Stimulated activated naive CD8-positive, alpha-beta T cell treated with anti-CD3 and anti-CD28 coated beads, Interleukin-15, Interleukin-2, amounts not matched to agents 100 U/mL and 50 U/mL, for 24 hours (primary cell): ENCODE results near the gene ENTPD7.
A peak's percentile ranks its signal among the peaks of the same experiment; 100 is the strongest.

Experiments
- ATAC-seq: fragments of 150-1000 bp; cut with Tn5 transposase; one replicate; pipeline ENCODE4 v1.10.0; 2021
- DNase-seq: peaks from one replicate; pipeline ENCODE4 v3.0.0; 2021

Gene ENTPD7

GRCh38 chr10:99648717-99649116 is 10.6 kb upstream of the ENTPD7 start:
- DNase-seq: no peak
- no peak for ATAC-seq

GRCh38 chr10:99652800-99653390 is 6.4 kb upstream of the ENTPD7 start:
- no peak for ATAC-seq
- no peak for DNase-seq

- ATAC-seq (no peak), DNase-seq (no peak)
Observed at GRCh38 chr10:99654390-99655175, 4.7 kb upstream of the ENTPD7 start.

- DNase-seq: no peak
- ATAC-seq: no peak
Observed at GRCh38 chr10:99656199-99657064, 2.9 kb upstream of the ENTPD7 start.

- ATAC-seq (no peak), DNase-seq (peak; percentile 73)
Observed at GRCh38 chr10:99658622-99659030, 683 bp upstream of the ENTPD7 start.

GRCh38 chr10:99659868-99660366 is 608 bp downstream of the ENTPD7 start:
- DNase-seq (no peak), ATAC-seq (no peak)

GRCh38 chr10:99660662-99661376 is 1.5 kb downstream of the ENTPD7 start:
- DNase-seq (no peak), ATAC-seq (no peak)

- DNase-seq (no peak), ATAC-seq (no peak)
Observed at GRCh38 chr10:99661377-99661763, 2.1 kb downstream of the ENTPD7 start.

- ATAC-seq: no peak
- DNase-seq: no peak
Observed at GRCh38 chr10:99665304-99665703, 6.0 kb downstream of the ENTPD7 start.

GRCh38 chr10:99667108-99667751 is 7.9 kb downstream of the ENTPD7 start:
- DNase-seq: no peak
- no peak for ATAC-seq

- DNase-seq (no peak), ATAC-seq (no peak)
Observed at GRCh38 chr10:99671386-99671785, 12.1 kb downstream of the ENTPD7 start.

- no peak for DNase-seq
- ATAC-seq: no peak
Observed at GRCh38 chr10:99672884-99673283, 13.6 kb downstream of the ENTPD7 start.

- DNase-seq: no peak
- no peak for ATAC-seq
Observed at GRCh38 chr10:99673492-99673891, 14.2 kb downstream of the ENTPD7 start.

- ATAC-seq: no peak
Observed at GRCh38 chr10:99674762-99675161, 15.5 kb downstream of the ENTPD7 start.

GRCh38 chr10:99676426-99676825 is 17.1 kb downstream of the ENTPD7 start:
- ATAC-seq (no peak), DNase-seq (no peak)

More at GRCh38 chr10:99674762-99675161, 15.5 kb downstream of the ENTPD7 start:
- no peak for DNase-seq

- DNase-seq (no peak), ATAC-seq (no peak)
Observed at GRCh38 chr10:99676895-99677294, 17.6 kb downstream of the ENTPD7 start.

- DNase-seq (no peak), ATAC-seq (no peak)
Observed at GRCh38 chr10:99678921-99679320, 19.6 kb downstream of the ENTPD7 start.

- ATAC-seq (no peak), DNase-seq (no peak)
Observed at GRCh38 chr10:99681553-99681952, 22.2 kb downstream of the ENTPD7 start.

- DNase-seq: no peak
- no peak for ATAC-seq
Observed at GRCh38 chr10:99682032-99682431, 22.7 kb downstream of the ENTPD7 start.

GRCh38 chr10:99682752-99683151 is 23.4 kb downstream of the ENTPD7 start:
- ATAC-seq (peak; percentile 59), DNase-seq (no peak)

- DNase-seq: no peak
- ATAC-seq: no peak
Observed at GRCh38 chr10:99685597-99685967, 26.3 kb downstream of the ENTPD7 start.

GRCh38 chr10:99689461-99689860 is 30.2 kb downstream of the ENTPD7 start:
- DNase-seq (no peak), ATAC-seq (no peak)
